Ishikawa (cell line): ENCODE measurements around the gene HTR2C.

Source experiments
- CEBPB ChIP-seq: IDR thresholded peaks from 2 replicates; pipeline ENCODE4 v1.6.1; 2012
- CREB1 ChIP-seq: IDR thresholded peaks from 2 replicates; pipeline ENCODE4 v1.6.1; 2012; ENCODE audit warnings: low read depth
- EGR1 ChIP-seq: IDR thresholded peaks from 2 replicates; pipeline ENCODE4 v1.6.1; 2012
- EP300 ChIP-seq: IDR thresholded peaks from 2 replicates; pipeline ENCODE4 v1.6.1; 2012; ENCODE audit warnings: borderline replicate concordance
- FOXM1 ChIP-seq: IDR thresholded peaks from 2 replicates; pipeline ENCODE4 v1.6.1; 2012; ENCODE audit warnings: low read depth, borderline replicate concordance
- MAX ChIP-seq: IDR thresholded peaks from 2 replicates; pipeline ENCODE4 v1.6.1; 2012
- NFIC ChIP-seq: IDR thresholded peaks from 2 replicates; pipeline ENCODE4 v1.6.1; 2012
- RAD21 ChIP-seq: IDR thresholded peaks from 2 replicates; pipeline ENCODE4 v1.6.1; 2012; ENCODE audit warnings: low read depth
- REST ChIP-seq: IDR thresholded peaks from 2 replicates; pipeline ENCODE4 v1.6.1; 2012; ENCODE audit warnings: low read depth, mild to moderate bottlenecking
- TAF1 ChIP-seq: IDR thresholded peaks from 2 replicates; pipeline ENCODE4 v1.6.1; 2012; ENCODE audit warnings: low read depth, mild to moderate bottlenecking
- TCF12 ChIP-seq: IDR thresholded peaks from 2 replicates; pipeline ENCODE4 v1.6.1; 2012; ENCODE audit warnings: low read depth
- TEAD4 ChIP-seq: IDR thresholded peaks from 2 replicates; pipeline ENCODE4 v1.6.1; 2012
- USF1 ChIP-seq: IDR thresholded peaks from 2 replicates; pipeline ENCODE4 v1.6.1; 2012
- YY1 ChIP-seq: IDR thresholded peaks from 2 replicates; pipeline ENCODE4 v1.6.1; 2012; ENCODE audit warnings: low read depth
- ZBTB7A ChIP-seq: IDR thresholded peaks from 2 replicates; pipeline ENCODE4 v1.6.1; 2012; ENCODE audit warnings: low read depth

HTR2C gene

GRCh38 chrX:114712466-114712865 lies 128.6 kb downstream of the HTR2C start:
- TF ChIP-seq FOXM1 (no peak), TCF12 (no peak)

- TF ChIP-seq REST (no peak), YY1 (no peak), RAD21 (no peak), MAX (no peak), CEBPB (no peak), ZBTB7A (no peak), NFIC (no peak), USF1 (no peak), EGR1 (no peak), TAF1 (no peak), CREB1 (no peak), TEAD4 (no peak), EP300 (no peak), FOXM1 (no peak), TCF12 (no peak)
Measured at GRCh38 chrX:114715096-114715495, 131.2 kb downstream of the HTR2C start.

- TF ChIP-seq EP300 (no peak), FOXM1 (no peak), RAD21 (peak; percentile 15; the same call in 1 of the 2 replicates), NFIC (no peak), USF1 (no peak)
Measured at GRCh38 chrX:114717921-114718320, 134.0 kb downstream of the HTR2C start.

- TF ChIP-seq REST: no peak
- no peak for TF ChIP-seq CEBPB
- no peak for TF ChIP-seq EGR1
Measured at GRCh38 chrX:114766541-114766940, 182.7 kb downstream of the HTR2C start.

- no peak for TF ChIP-seq EGR1
- no peak for TF ChIP-seq YY1
- TF ChIP-seq RAD21: no peak
- no peak for TF ChIP-seq USF1
Measured at GRCh38 chrX:114774691-114775090, 190.8 kb downstream of the HTR2C start.

- TF ChIP-seq CREB1 (no peak), MAX (no peak)
Measured at GRCh38 chrX:114782925-114783324, 199.0 kb downstream of the HTR2C start.

- TF ChIP-seq EGR1 (no peak), EP300 (no peak), RAD21 (no peak), YY1 (no peak), NFIC (no peak), TAF1 (no peak), FOXM1 (no peak), REST (no peak), USF1 (no peak), CREB1 (no peak), ZBTB7A (no peak), MAX (no peak), CEBPB (no peak), TCF12 (no peak), TEAD4 (no peak)
Measured at GRCh38 chrX:114787061-114787460, 203.2 kb downstream of the HTR2C start.
